RWPE2 (cell line): Measurements from ENCODE around the gene VPS8.

Experiments
- ATAC-seq: fragments of 200-7000 bp; cut with Tn5 transposase; 3 replicates; pipeline ENCODE4 v1.9.1; 2021; ENCODE audit warnings: low read depth
- DNase-seq: peaks from one replicate; pipeline ENCODE4 v3.0.0-alpha.2; 2020; ENCODE audit warnings: low spot score
- H3K27ac ChIP-seq: fragments of 450-650 bp; 2 replicates; pipeline ENCODE4 v1.5.1; 2017; ENCODE audit warnings: mild to moderate bottlenecking; ENCODE audit not compliant: poor library complexity, severe bottlenecking
- H3K27me3 ChIP-seq: fragments of 250-450 bp; sonication (Bioruptor Pico); 2 replicates; pipeline ENCODE4 v1.5.1; 2021; ENCODE audit warnings: mild to moderate bottlenecking, moderate library complexity; ENCODE audit not compliant: insufficient read depth, poor library complexity, severe bottlenecking
- H3K36me3 ChIP-seq: fragments of 250-450 bp; sonication (Bioruptor Pico); 2 replicates; pipeline ENCODE4 v1.5.1; 2020; ENCODE audit warnings: low read depth, mild to moderate bottlenecking, moderate library complexity
- H3K4me1 ChIP-seq: fragments of 250-450 bp; sonication (Bioruptor Pico); 2 replicates; pipeline ENCODE4 v1.5.1; 2021; ENCODE audit warnings: mild to moderate bottlenecking, moderate library complexity; ENCODE audit not compliant: insufficient read depth, poor library complexity, severe bottlenecking
- H3K4me3 ChIP-seq: fragments of 250-450 bp; sonication (Bioruptor Pico); 2 replicates; pipeline ENCODE4 v1.5.1; 2021; ENCODE audit warnings: mild to moderate bottlenecking, moderate library complexity; ENCODE audit not compliant: severe bottlenecking
- H3K9me3 ChIP-seq: fragments of 250-450 bp; sonication (Bioruptor Pico); 2 replicates; pipeline ENCODE4 v1.5.1; 2021; ENCODE audit warnings: mild to moderate bottlenecking, moderate library complexity; ENCODE audit not compliant: severe bottlenecking
- CTCF ChIP-seq: fragments of 450-650 bp; IDR thresholded peaks from one replicate; pipeline ENCODE4 v1.5.1; 2017; ENCODE audit warnings: mild to moderate bottlenecking, moderate library complexity; ENCODE audit not compliant: poor library complexity, severe bottlenecking

VPS8 gene

GRCh38 chr3:185021256-185021655, 209.3 kb downstream of the VPS8 start:
- H3K4me3 ChIP-seq: no peak overlapping the region
- H3K9me3 ChIP-seq: no peaks in the 10 kb centered on the region
- no peak overlapping the region for H3K27ac ChIP-seq
- DNase-seq (no peak), ATAC-seq (no peak)
- no peaks in the 10 kb centered on the region for H3K36me3 ChIP-seq
- no peak for TF ChIP-seq CTCF
- no peaks in the 10 kb centered on the region for H3K27me3 ChIP-seq
- no peaks in the 10 kb centered on the region for H3K4me1 ChIP-seq

GRCh38 chr3:185024406-185024805, 212.4 kb downstream of the VPS8 start:
- ATAC-seq (no peak), DNase-seq (no peak)
- H3K27me3 ChIP-seq: no peaks in the 10 kb centered on the region
- H3K4me3 ChIP-seq: no peak overlapping the region
- no peak for TF ChIP-seq CTCF
- H3K27ac ChIP-seq: no peak overlapping the region
- no peaks in the 10 kb centered on the region for H3K4me1 ChIP-seq
- no peaks in the 10 kb centered on the region for H3K9me3 ChIP-seq
- H3K36me3 ChIP-seq: no peaks in the 10 kb centered on the region

GRCh38 chr3:185024966-185025365, 213.0 kb downstream of the VPS8 start:
- H3K4me3 ChIP-seq: no peak overlapping the region
- DNase-seq (no peak), ATAC-seq (no peak)
- no peaks in the 10 kb centered on the region for H3K27me3 ChIP-seq
- no peaks in the 10 kb centered on the region for H3K4me1 ChIP-seq
- no peak for TF ChIP-seq CTCF
- no peaks in the 10 kb centered on the region for H3K9me3 ChIP-seq
- H3K27ac ChIP-seq: no peak overlapping the region
- no peaks in the 10 kb centered on the region for H3K36me3 ChIP-seq

- Histone ChIP-seq H3K27me3 (no peaks in the 10 kb centered on the region), H3K36me3 (no peaks in the 10 kb centered on the region), H3K9me3 (no peaks in the 10 kb centered on the region), H3K27ac (no peak overlapping the region), H3K4me1 (no peaks in the 10 kb centered on the region), H3K4me3 (no peak overlapping the region)
- DNase-seq (no peak), ATAC-seq (no peak)
- no peak for TF ChIP-seq CTCF
Measured at GRCh38 chr3:185028121-185028520, 216.2 kb downstream of the VPS8 start.

GRCh38 chr3:185029086-185029485, 217.1 kb downstream of the VPS8 start:
- no peaks in the 10 kb centered on the region for H3K4me1 ChIP-seq
- H3K36me3 ChIP-seq: no peaks in the 10 kb centered on the region
- no peak for TF ChIP-seq CTCF
- DNase-seq: no peak
- no peak for ATAC-seq
- no peaks in the 10 kb centered on the region for H3K9me3 ChIP-seq
- H3K27me3 ChIP-seq: no peaks in the 10 kb centered on the region
- H3K4me3 ChIP-seq: no peak overlapping the region
- no peak overlapping the region for H3K27ac ChIP-seq
